ENCODE data around the gene CSKMT. TPM values are rescaled to one million over a fixed set of nuclear protein-coding genes. Genes with fewer than 3 reads are reported as not detected.
"Not testable (repeated sequence)": the region's sequence is repeated elsewhere in the genome, so short reads cannot be mapped to it uniquely, and the experiment has no call there.

The CSKMT gene
- total RNA-seq, 2 donors from 2014 or later: 23.6 TPM

GRCh38 chr11:62693624-62694023 lies 28.5 kb downstream of the CSKMT start:
- not testable (repeated sequence) for H3K4me3 Mint-ChIP-seq; ATAC-seq (replicated peaks); H3K4me1 Mint-ChIP-seq; H3K27me3 Mint-ChIP-seq; H3K9me3 Mint-ChIP-seq; H3K27ac Mint-ChIP-seq
- H3K36me3 Mint-ChIP-seq (ENCODE audit: low read depth): peaks cover 59% of the 10 kb centered on the region

- Mint-ChIP-seq H3K4me1 (peaks cover 5% of the 10 kb centered on the region), H3K27me3 (no peaks in the 10 kb centered on the region), H3K4me3 (no peak overlapping the region), H3K9me3 (no peaks in the 10 kb centered on the region), H3K27ac (peak overlapping the region; percentile 9), H3K36me3 (ENCODE audit: low read depth) (peaks cover 51% of the 10 kb centered on the region)
- ATAC-seq (replicated peaks): peak; percentile 91
These were observed 29.5 kb downstream of the CSKMT start for GRCh38 chr11:62694455-62695167.

- peak; percentile 70 for ATAC-seq (replicated peaks)
- H3K27ac Mint-ChIP-seq: peak overlapping the region; percentile 70
These were observed 37.1 kb downstream of the CSKMT start for GRCh38 chr11:62702246-62702645.

GRCh38 chr11:62703921-62704320 lies 38.8 kb downstream of the CSKMT start:
- Mint-ChIP-seq H3K36me3 (ENCODE audit: low read depth) (peaks cover 39% of the 10 kb centered on the region), H3K4me1 (peaks cover 26% of the 10 kb centered on the region)
- H3K27ac Mint-ChIP-seq; ATAC-seq (replicated peaks); H3K4me3 Mint-ChIP-seq; H3K9me3 Mint-ChIP-seq; H3K27me3 Mint-ChIP-seq: not testable (repeated sequence)

More at GRCh38 chr11:62702246-62702645, 37.1 kb downstream of the CSKMT start:
- no peaks in the 10 kb centered on the region for H3K9me3 Mint-ChIP-seq
- peaks cover 21% of the 10 kb centered on the region for H3K4me1 Mint-ChIP-seq
- H3K36me3 Mint-ChIP-seq (ENCODE audit: low read depth): peaks cover 34% of the 10 kb centered on the region
- peak overlapping the region; percentile 34 for H3K4me3 Mint-ChIP-seq
- H3K27me3 Mint-ChIP-seq: no peaks in the 10 kb centered on the region

GRCh38 chr11:62705413-62705812 lies 40.3 kb downstream of the CSKMT start:
- Mint-ChIP-seq H3K27me3 (no peaks in the 10 kb centered on the region), H3K9me3 (no peaks in the 10 kb centered on the region), H3K4me3 (peak overlapping the region; percentile 80), H3K27ac (peak overlapping the region; percentile 46), H3K4me1 (peaks cover 30% of the 10 kb centered on the region), H3K36me3 (ENCODE audit: low read depth) (peaks cover 50% of the 10 kb centered on the region)
- no peak for ATAC-seq (replicated peaks)

GRCh38 chr11:62705880-62706849 lies 41.1 kb downstream of the CSKMT start:
- peak; percentile 77 for ATAC-seq (replicated peaks)
- peaks cover 51% of the 10 kb centered on the region for H3K36me3 Mint-ChIP-seq (ENCODE audit: low read depth)
- peak overlapping the region; percentile 80 for H3K4me3 Mint-ChIP-seq
- peaks cover 30% of the 10 kb centered on the region for H3K4me1 Mint-ChIP-seq
- peak overlapping the region; percentile 46 for H3K27ac Mint-ChIP-seq
- H3K9me3 Mint-ChIP-seq: no peaks in the 10 kb centered on the region
- no peaks in the 10 kb centered on the region for H3K27me3 Mint-ChIP-seq

- Mint-ChIP-seq H3K4me3 (peak overlapping the region; percentile 80), H3K27ac (no peak overlapping the region), H3K9me3 (no peaks in the 10 kb centered on the region), H3K36me3 (ENCODE audit: low read depth) (peaks cover 51% of the 10 kb centered on the region), H3K27me3 (no peaks in the 10 kb centered on the region), H3K4me1 (peaks cover 30% of the 10 kb centered on the region)
- ATAC-seq (replicated peaks): no peak
These were observed 41.7 kb downstream of the CSKMT start for GRCh38 chr11:62706850-62707247.

- Mint-ChIP-seq H3K4me1 (peaks cover 30% of the 10 kb centered on the region), H3K27me3 (no peaks in the 10 kb centered on the region), H3K36me3 (ENCODE audit: low read depth) (peaks cover 51% of the 10 kb centered on the region), H3K4me3 (peak within 1 kb of the TSS; percentile 97), H3K9me3 (no peaks in the 10 kb centered on the region), H3K27ac (peak within 1 kb of the TSS; percentile 97)
- no peak for ATAC-seq (replicated peaks)
These were observed 42.3 kb downstream of the CSKMT start, which contains the start of the genes BSCL2 and GNG3 for GRCh38 chr11:62707277-62707861. Gene BSCL2 (minus strand): TSS chr11:62707424. CDS start chr11:62707195, 229 bp downstream. Gene GNG3 (plus strand): TSS chr11:62707676. CDS start chr11:62708296, 620 bp downstream.

- peak overlapping the region; percentile 97 for H3K4me3 Mint-ChIP-seq
- peak overlapping the region; percentile 97 for H3K27ac Mint-ChIP-seq
- no peak for ATAC-seq (replicated peaks)
- H3K36me3 Mint-ChIP-seq (ENCODE audit: low read depth): peaks cover 57% of the 10 kb centered on the region
- H3K27me3 Mint-ChIP-seq: no peaks in the 10 kb centered on the region
- H3K4me1 Mint-ChIP-seq: peaks cover 34% of the 10 kb centered on the region
- H3K9me3 Mint-ChIP-seq: no peaks in the 10 kb centered on the region
These were observed 43.3 kb downstream of the CSKMT start for GRCh38 chr11:62708392-62708791.

- H3K4me3 Mint-ChIP-seq: peak overlapping the region; percentile 97
- peak; percentile 39 for ATAC-seq (replicated peaks)
- H3K27me3 Mint-ChIP-seq: no peaks in the 10 kb centered on the region
- no peaks in the 10 kb centered on the region for H3K9me3 Mint-ChIP-seq
- peaks cover 38% of the 10 kb centered on the region for H3K4me1 Mint-ChIP-seq
- H3K27ac Mint-ChIP-seq: peak overlapping the region; percentile 97
- peaks cover 59% of the 10 kb centered on the region for H3K36me3 Mint-ChIP-seq (ENCODE audit: low read depth)
These were observed 43.7 kb downstream of the CSKMT start for GRCh38 chr11:62708793-62709192.

GRCh38 chr11:62709247-62710000 lies 44.3 kb downstream of the CSKMT start:
- peaks cover 44% of the 10 kb centered on the region for H3K4me1 Mint-ChIP-seq
- H3K36me3 Mint-ChIP-seq (ENCODE audit: low read depth): peaks cover 63% of the 10 kb centered on the region
- no peaks in the 10 kb centered on the region for H3K9me3 Mint-ChIP-seq
- H3K27me3 Mint-ChIP-seq: no peaks in the 10 kb centered on the region
- peak overlapping the region; percentile 97 for H3K27ac Mint-ChIP-seq
- H3K4me3 Mint-ChIP-seq: peak overlapping the region; percentile 97
- ATAC-seq (replicated peaks): peak; percentile 85

GRCh38 chr11:62710001-62710345 lies 44.9 kb downstream of the CSKMT start:
- Mint-ChIP-seq H3K4me1 (peaks cover 49% of the 10 kb centered on the region), H3K4me3 (peak overlapping the region; percentile 97), H3K36me3 (ENCODE audit: low read depth) (peaks cover 69% of the 10 kb centered on the region), H3K27me3 (no peaks in the 10 kb centered on the region), H3K9me3 (no peaks in the 10 kb centered on the region), H3K27ac (peak overlapping the region; percentile 97)
- ATAC-seq (replicated peaks): no peak

- H3K36me3 Mint-ChIP-seq (ENCODE audit: low read depth): peaks cover 92% of the 10 kb centered on the region
- no peaks in the 10 kb centered on the region for H3K9me3 Mint-ChIP-seq
- no peaks in the 10 kb centered on the region for H3K27me3 Mint-ChIP-seq
- H3K4me3 Mint-ChIP-seq: peak overlapping the region; percentile 59
- ATAC-seq (replicated peaks): no peak
- H3K27ac Mint-ChIP-seq: peak overlapping the region; percentile 72
- peaks cover 40% of the 10 kb centered on the region for H3K4me1 Mint-ChIP-seq
These were observed 47.2 kb downstream of the CSKMT start for GRCh38 chr11:62712276-62712812.

All from activated T-helper 17 cell treated with anti-CD3 and anti-CD28 coated beads, Interleukin-2, amount 50 U/mL, for 72 hours (primary cell).